Left ventricle myocardium inferior (tissue), 1 donor: ENCODE measurements around the gene TOR1AIP2. TPM values are rescaled to one million over a fixed set of nuclear protein-coding genes. Genes with fewer than 3 reads are reported as not detected.

ENCODE experiments used
- DNase-seq: peaks from one replicate; pipeline ENCODE4 v3.0.0-alpha.2; 2020
- H3K27ac ChIP-seq: fragments of 200-600 bp; replicated peaks from 2 replicates; pipeline ENCODE4 v1.8.0; 2021
- H3K27me3 ChIP-seq: fragments of 200-600 bp; 2 replicates; pipeline ENCODE4 v1.8.0; 2021; ENCODE audit warnings: low read depth
- H3K36me3 ChIP-seq: fragments of 200-600 bp; 2 replicates; pipeline ENCODE4 v1.8.0; 2021
- H3K4me1 ChIP-seq: fragments of 200-600 bp; 2 replicates; pipeline ENCODE4 v1.8.0; 2021
- H3K4me3 ChIP-seq: fragments of 200-600 bp; 2 replicates; pipeline ENCODE4 v1.8.0; 2021; ENCODE audit warnings: mild to moderate bottlenecking, moderate library complexity
- H3K9me3 ChIP-seq: fragments of 200-600 bp; replicated peaks from 2 replicates; pipeline ENCODE4 v1.8.0; 2021
- intact Hi-C: fragments of 100-400 bp; cut with micrococcal nuclease; formaldehyde crosslinking; loops from one replicate; pipeline ENCODE4 v1.11.0; 2022
- total RNA-seq: library from RNA; stranded (reverse); fragmentation: NEBNext Ultra II Directional; extraction: Animal tissue kit (Norgen Biotek cat#: 25700); gene quantifications from one replicate; pipeline ENCODE4 v1.2.1, GENCODE V29; 2021
- TF ChIP-seq, protein P1 (sequence below): fragments of 200-600 bp; IDR thresholded peaks from 2 replicates; pipeline ENCODE4 v1.8.0; 2021; ENCODE audit warnings: antibody characterized with exemption, mild to moderate bottlenecking, borderline replicate concordance
- donor health status: DM: no; HTN: yes; CAD: no; lungs with severe emphysema.

Gene TOR1AIP2
- total RNA-seq, 1 donor from 2014 or later = 48.1 TPM

DNA sequence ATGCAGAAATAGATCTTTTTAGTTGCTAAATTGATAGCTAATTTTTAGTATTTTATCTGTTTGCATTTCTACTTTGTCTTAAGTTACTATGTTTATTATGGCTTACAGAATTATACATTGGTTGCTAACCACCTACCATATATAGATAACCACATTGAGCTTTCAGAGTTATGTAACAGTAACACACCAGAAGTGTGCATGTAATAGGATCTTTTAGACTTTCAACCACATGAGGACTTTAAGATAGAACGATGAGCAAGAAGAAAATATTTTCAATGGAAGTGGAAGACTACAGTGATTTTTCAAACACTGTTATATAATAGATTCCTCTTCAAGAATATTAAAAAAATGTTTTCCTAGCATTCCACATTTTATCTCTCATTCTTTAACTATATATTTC, 33.3 kb upstream of the TOR1AIP2 start:
- intact Hi-C loops = no loop called here
- TF ChIP-seq, protein P1, sequence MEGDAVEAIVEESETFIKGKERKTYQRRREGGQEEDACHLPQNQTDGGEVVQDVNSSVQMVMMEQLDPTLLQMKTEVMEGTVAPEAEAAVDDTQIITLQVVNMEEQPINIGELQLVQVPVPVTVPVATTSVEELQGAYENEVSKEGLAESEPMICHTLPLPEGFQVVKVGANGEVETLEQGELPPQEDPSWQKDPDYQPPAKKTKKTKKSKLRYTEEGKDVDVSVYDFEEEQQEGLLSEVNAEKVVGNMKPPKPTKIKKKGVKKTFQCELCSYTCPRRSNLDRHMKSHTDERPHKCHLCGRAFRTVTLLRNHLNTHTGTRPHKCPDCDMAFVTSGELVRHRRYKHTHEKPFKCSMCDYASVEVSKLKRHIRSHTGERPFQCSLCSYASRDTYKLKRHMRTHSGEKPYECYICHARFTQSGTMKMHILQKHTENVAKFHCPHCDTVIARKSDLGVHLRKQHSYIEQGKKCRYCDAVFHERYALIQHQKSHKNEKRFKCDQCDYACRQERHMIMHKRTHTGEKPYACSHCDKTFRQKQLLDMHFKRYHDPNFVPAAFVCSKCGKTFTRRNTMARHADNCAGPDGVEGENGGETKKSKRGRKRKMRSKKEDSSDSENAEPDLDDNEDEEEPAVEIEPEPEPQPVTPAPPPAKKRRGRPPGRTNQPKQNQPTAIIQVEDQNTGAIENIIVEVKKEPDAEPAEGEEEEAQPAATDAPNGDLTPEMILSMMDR = no peak
- H3K9me3 ChIP-seq = no peaks in the 10 kb centered on the region
- peaks cover 90% of the 10 kb centered on the region for H3K36me3 ChIP-seq
- no peak overlapping the region for H3K27ac ChIP-seq
- H3K4me3 ChIP-seq = no peak overlapping the region
- H3K4me1 ChIP-seq = no peaks in the 10 kb centered on the region
- DNase-seq = no peak
- H3K27me3 ChIP-seq = no peaks in the 10 kb centered on the region

DNA sequence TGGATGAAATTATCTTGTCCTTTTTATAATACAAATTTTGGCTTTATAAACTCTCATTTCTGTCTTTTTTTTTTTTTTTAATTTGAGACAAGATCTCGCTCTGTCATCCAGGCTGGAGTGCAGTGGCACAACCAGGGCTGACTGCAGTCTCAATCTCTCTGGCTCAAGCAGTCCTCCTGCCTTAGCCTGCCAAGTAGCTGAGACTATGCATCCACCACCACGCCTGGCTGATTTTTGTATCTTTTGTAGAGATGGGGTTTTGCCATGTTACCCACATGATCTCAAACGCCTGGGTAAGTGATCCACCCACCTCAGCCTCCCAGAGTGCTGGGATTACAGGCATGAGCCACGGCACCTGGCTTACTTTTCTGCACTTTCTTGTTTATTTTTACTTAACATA, 12.0 kb upstream of the TOR1AIP2 start:
- intact Hi-C loops = no loop called here
- Histone ChIP-seq H3K4me1 (peaks cover 49% of the 10 kb centered on the region), H3K4me3 (no peak overlapping the region), H3K9me3 (no peaks in the 10 kb centered on the region), H3K27me3 (no peaks in the 10 kb centered on the region), H3K27ac (no peak overlapping the region), H3K36me3 (peaks cover 71% of the 10 kb centered on the region)
- TF ChIP-seq, protein P1 = no peak
- DNase-seq = no peak

DNA sequence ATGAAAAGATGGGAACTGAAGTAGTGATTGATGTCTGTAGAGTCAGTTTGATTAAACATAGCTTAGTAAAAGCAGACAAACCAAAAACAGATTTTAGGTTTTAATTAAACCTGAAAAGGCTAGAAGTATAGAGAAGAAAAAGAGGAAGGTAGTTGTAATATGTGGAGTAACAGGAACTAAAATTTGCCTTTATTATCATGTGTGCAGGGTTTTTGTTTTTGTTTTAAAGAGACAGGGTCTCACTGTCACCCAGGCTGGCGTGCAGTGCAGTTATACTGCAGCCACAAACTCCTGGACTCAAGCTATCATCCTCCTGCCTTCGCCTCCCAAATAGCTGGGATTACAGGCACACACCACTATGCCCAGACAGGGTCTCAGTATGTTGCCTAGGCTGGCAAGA, 10.5 kb upstream of the TOR1AIP2 start:
- intact Hi-C loops = no loop called here
- H3K27me3 ChIP-seq = no peaks in the 10 kb centered on the region
- peaks cover 71% of the 10 kb centered on the region for H3K36me3 ChIP-seq
- no peak overlapping the region for H3K27ac ChIP-seq
- TF ChIP-seq, protein P1 = no peak
- H3K4me1 ChIP-seq = peaks cover 64% of the 10 kb centered on the region
- H3K9me3 ChIP-seq = no peaks in the 10 kb centered on the region
- H3K4me3 ChIP-seq = no peak overlapping the region
- DNase-seq = no peak

DNA sequence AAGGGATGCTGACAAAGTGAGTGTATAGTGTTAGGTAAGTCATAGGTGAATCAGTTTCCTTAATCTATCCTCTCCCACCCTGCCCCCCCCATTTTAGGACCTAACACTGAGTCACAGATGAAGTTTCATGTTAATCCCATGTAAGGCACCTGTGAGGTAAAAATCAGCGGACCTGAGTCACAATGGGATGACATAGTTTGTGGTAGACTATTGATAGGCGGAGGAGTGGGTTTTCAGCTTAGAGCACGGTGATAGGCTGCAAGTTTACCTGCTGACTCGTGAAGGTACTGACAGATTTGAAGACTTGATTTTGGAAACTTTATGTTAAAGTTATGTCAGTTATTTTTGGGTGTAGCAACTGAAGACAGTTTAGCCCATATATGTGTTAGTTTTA, 6.1 kb upstream of the TOR1AIP2 start:
- DNase-seq = no peak
- intact Hi-C loops = no loop called here
- TF ChIP-seq, protein P1 = no peak

DNA sequence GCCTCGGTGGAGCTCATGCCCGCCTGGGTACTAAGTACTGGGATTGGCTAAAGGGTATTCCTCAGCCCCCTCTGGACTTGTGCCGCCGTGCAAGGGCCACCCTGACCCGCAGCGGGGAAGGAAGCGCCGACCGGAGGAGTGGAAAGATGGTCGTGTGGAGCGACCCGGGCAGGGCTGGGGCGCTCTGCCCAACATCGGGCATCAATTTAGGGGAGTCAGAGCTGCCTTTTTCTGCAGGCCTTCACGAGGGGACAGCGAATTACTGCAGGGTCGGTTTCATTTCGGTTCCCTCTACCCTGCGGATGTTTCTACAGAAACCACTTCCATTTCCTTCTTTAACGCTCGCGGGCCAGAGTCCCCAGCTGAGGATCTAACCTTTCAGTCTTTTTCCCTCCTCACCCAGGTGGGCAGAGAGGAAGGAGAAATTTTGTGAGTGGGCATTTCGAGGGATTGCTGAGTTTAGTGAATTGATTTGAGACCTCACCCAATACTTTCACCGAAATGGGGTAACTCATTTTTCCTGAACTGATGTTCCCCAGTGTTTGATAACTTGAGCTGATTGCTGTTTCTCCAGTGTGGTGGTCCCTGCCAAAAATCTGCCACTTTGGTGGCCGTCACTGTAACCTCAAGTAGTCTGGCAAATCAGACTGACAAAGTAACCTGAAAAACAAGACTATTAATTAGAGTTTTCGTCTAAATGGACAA, 5.6 kb upstream of the TOR1AIP2 start:
- Histone ChIP-seq H3K9me3 (no peaks in the 10 kb centered on the region), H3K27me3 (no peaks in the 10 kb centered on the region), H3K36me3 (peaks cover 31% of the 10 kb centered on the region), H3K4me3 (peak overlapping the region; percentile 90), H3K27ac (peak overlapping the region; percentile 99), H3K4me1 (peaks cover 75% of the 10 kb centered on the region)
- intact Hi-C loops = no loop called here
- DNase-seq = no peak
- TF ChIP-seq, protein P1 = no peak

More for the DNA sequence above, 6.1 kb upstream of the TOR1AIP2 start:
- Histone ChIP-seq H3K4me1 (peaks cover 80% of the 10 kb centered on the region), H3K27ac (peak overlapping the region; percentile 99), H3K4me3 (peak overlapping the region; percentile 90), H3K27me3 (no peaks in the 10 kb centered on the region), H3K36me3 (peaks cover 31% of the 10 kb centered on the region), H3K9me3 (no peaks in the 10 kb centered on the region)
